Natural killer cell (primary cell): ENCODE results near the gene CLASP1. TPM values are rescaled to one million over a fixed set of nuclear protein-coding genes. Genes with fewer than 3 reads are reported as not detected.

ENCODE experiments used
- ATAC-seq, 3 donors: fragments of 150-1000 bp in 2 of 3; fragments of 200-7000 bp in 1 of 3; cut with Tn5 transposase; 1 replicate in 1 of 3; 2 replicates in 2 of 3; pipeline ENCODE4 v1.10.0; 2021; ENCODE audit warnings: mild to moderate bottlenecking in 2 of 3, moderate library complexity in 2 of 3
- DNase-seq, 2 donors: peaks; one replicate each; pipeline versions ENCODE4 v3.0.0 to v3.0.0-alpha.2; 2013 to 2021; ENCODE audit warnings: mixed read lengths in 1 of 2
- H3K27ac ChIP-seq: one replicate; pipeline ENCODE4 v1.5.1; 2013; ENCODE audit warnings: mild to moderate bottlenecking, low read length
- H3K27me3 ChIP-seq: one replicate; pipeline ENCODE4 v1.6.1; 2013; ENCODE audit warnings: low read length; ENCODE audit not compliant: control insufficient read depth, insufficient read depth
- H3K36me3 ChIP-seq: one replicate; pipeline ENCODE4 v1.6.1; 2013; ENCODE audit warnings: low read length; ENCODE audit not compliant: control insufficient read depth, insufficient read depth
- H3K4me1 ChIP-seq: one replicate; pipeline ENCODE4 v1.6.1; 2013; ENCODE audit warnings: low read length; ENCODE audit not compliant: control insufficient read depth, insufficient read depth
- H3K4me3 ChIP-seq: one replicate; pipeline ENCODE4 v1.5.1; 2013; ENCODE audit warnings: low read length
- H3K9me3 ChIP-seq: one replicate; pipeline ENCODE4 v1.6.1; 2013; ENCODE audit warnings: low read length; ENCODE audit not compliant: control insufficient read depth, insufficient read depth
- H3K27ac Mint-ChIP-seq, 2 donors: one replicate each; pipeline ENCODE4 v1.8.0; 2022; ENCODE audit warnings: mild to moderate bottlenecking in 2 of 2, mixed read lengths in 2 of 2, moderate library complexity in 1 of 2
- H3K27me3 Mint-ChIP-seq, 2 donors: one replicate each; pipeline ENCODE4 v1.8.0; 2022; ENCODE audit warnings: low read depth in 2 of 2, mixed read lengths in 2 of 2
- H3K36me3 Mint-ChIP-seq: one replicate; pipeline ENCODE4 v1.8.0; 2022; ENCODE audit warnings: mixed read lengths
- H3K4me1 Mint-ChIP-seq, 2 donors: one replicate each; pipeline ENCODE4 v1.8.0; 2022; ENCODE audit warnings: mixed read lengths in 2 of 2
- H3K4me3 Mint-ChIP-seq: one replicate; pipeline ENCODE4 v1.8.0; 2022; ENCODE audit warnings: mild to moderate bottlenecking, moderate library complexity, mixed read lengths
- H3K9me3 Mint-ChIP-seq, 2 donors: one replicate each; pipeline ENCODE4 v1.8.0; 2022; ENCODE audit warnings: mixed read lengths in 2 of 2
- CTCF ChIP-seq: fragments of 200-600 bp; IDR thresholded peaks from one replicate; pipeline ENCODE4 v1.8.0; 2022; ENCODE audit warnings: antibody characterized with exemption
- WGBS: methylation state at CpG from one replicate; pipeline ENCODE4 v1.1.7; 2013; ENCODE audit warnings: missing lambda C conversion rate; ENCODE audit not compliant: insufficient coverage; 5-methylcytosine and 5-hydroxymethylcytosine counted together
- intact Hi-C: fragments of 100-400 bp; cut with micrococcal nuclease; formaldehyde crosslinking; loops from one replicate; pipeline ENCODE4 v1.14.2; 2022
- total RNA-seq, 4 donors: library from RNA; stranded (reverse); fragments of 120-200 nt in 1 of 4; gene quantifications; one replicate each; pipeline versions ENCODE4 v1.2.3 to v1.2.4, GENCODE V29; 2013 to 2022

CLASP1 gene
- total RNA-seq, 3 donors from 2014 or later (not counting 1 experiment from before 2014, with no cell fraction given): 125 to 142 (median 127) TPM

- Mint-ChIP-seq H3K9me3 (no peaks in the 10 kb centered on the region), H3K27ac (no peak overlapping the region), H3K36me3 (no peaks in the 10 kb centered on the region), H3K27me3 (no peaks in the 10 kb centered on the region), H3K4me3 (no peak overlapping the region), H3K4me1 (peaks cover 25 to 40% of the 10 kb centered on the region in 2 donors)
- DNase-seq (no peak), ATAC-seq (no peak)
- Histone ChIP-seq H3K9me3 (no peaks in the 10 kb centered on the region), H3K4me1 (peaks cover 31% of the 10 kb centered on the region), H3K36me3 (no peaks in the 10 kb centered on the region), H3K4me3 (no peak overlapping the region), H3K27me3 (no peaks in the 10 kb centered on the region), H3K27ac (no peak overlapping the region)
- intact Hi-C loops: loop anchor here (5.0 kb wide), 1 partner anchor 41 kb away; no protein-coding TSS in a partner anchor
- no peak for TF ChIP-seq CTCF
Measured at GRCh38 chr2:121486191-121486790, 163.0 kb downstream of the CLASP1 start.

- no peak for TF ChIP-seq CTCF
- DNase-seq: no peak
- peak overlapping the region in 1 of 2 donors; percentile 21 for H3K27ac Mint-ChIP-seq
- peaks cover 35% of the 10 kb centered on the region for H3K4me1 ChIP-seq
- peaks cover 34 to 41% of the 10 kb centered on the region in 2 donors for H3K4me1 Mint-ChIP-seq
- intact Hi-C loops: loop anchor here (5.0 kb wide), 1 partner anchor 42 kb away; no protein-coding TSS in a partner anchor
- H3K4me3 ChIP-seq: no peak overlapping the region
- ATAC-seq: no peak
- H3K27me3 Mint-ChIP-seq: no peaks in the 10 kb centered on the region
- H3K36me3 Mint-ChIP-seq: no peaks in the 10 kb centered on the region
- no peak overlapping the region for H3K27ac ChIP-seq
- no peaks in the 10 kb centered on the region for H3K9me3 Mint-ChIP-seq
- H3K9me3 ChIP-seq: no peaks in the 10 kb centered on the region
- H3K36me3 ChIP-seq: no peaks in the 10 kb centered on the region
- H3K27me3 ChIP-seq: no peaks in the 10 kb centered on the region
- no peak overlapping the region for H3K4me3 Mint-ChIP-seq
Measured at GRCh38 chr2:121485039-121485438, 164.2 kb downstream of the CLASP1 start.

GRCh38 chr2:121483846-121484245 is 165.4 kb downstream of the CLASP1 start:
- Histone ChIP-seq H3K27me3 (no peaks in the 10 kb centered on the region), H3K36me3 (no peaks in the 10 kb centered on the region), H3K4me3 (no peak overlapping the region), H3K4me1 (peaks cover 40% of the 10 kb centered on the region), H3K27ac (no peak overlapping the region), H3K9me3 (no peaks in the 10 kb centered on the region)
- WGBS: 74% methylated on average over 1 of the region's 2 CpGs
- TF ChIP-seq CTCF: no peak
- Mint-ChIP-seq H3K4me3 (no peak overlapping the region), H3K27me3 (no peaks in the 10 kb centered on the region), H3K4me1 (peaks cover 42 to 46% of the 10 kb centered on the region in 2 donors), H3K36me3 (no peaks in the 10 kb centered on the region), H3K27ac (peak overlapping the region in 1 of 2 donors; percentile 21), H3K9me3 (peaks cover 0 to 2% of the 10 kb centered on the region in 2 donors)
- intact Hi-C loops: no loop called here
- ATAC-seq (no peak), DNase-seq (no peak)

GRCh38 chr2:121483021-121483420 is 166.2 kb downstream of the CLASP1 start:
- ATAC-seq (no peak), DNase-seq (no peak)
- Mint-ChIP-seq H3K4me3 (no peak overlapping the region), H3K36me3 (no peaks in the 10 kb centered on the region), H3K9me3 (peaks cover 0 to 2% of the 10 kb centered on the region in 2 donors), H3K27ac (no peak overlapping the region), H3K4me1 (peaks cover 45 to 48% of the 10 kb centered on the region in 2 donors), H3K27me3 (no peaks in the 10 kb centered on the region)
- no peak overlapping the region for H3K27ac ChIP-seq
- no peak for TF ChIP-seq CTCF
- intact Hi-C loops: no loop called here
- no peaks in the 10 kb centered on the region for H3K36me3 ChIP-seq
- H3K4me3 ChIP-seq: no peak overlapping the region
- no peaks in the 10 kb centered on the region for H3K9me3 ChIP-seq
- 100% methylated on average over 1 of the region's 1 CpG for WGBS
- H3K27me3 ChIP-seq: no peaks in the 10 kb centered on the region
- peaks cover 43% of the 10 kb centered on the region for H3K4me1 ChIP-seq
